CD4-positive, alpha-beta T cell treated with Interleukin-15 for 1 hour (primary cell): ENCODE results near the gene PPP2R5A.
"Not testable (repeated sequence)": the region's sequence is repeated elsewhere in the genome, so short reads cannot be mapped to it uniquely, and the experiment has no call there.

Experiments
- DNase-seq: peaks from one replicate; pipeline ENCODE4 v3.0.0-alpha.2; 2020

Gene PPP2R5A

GRCh38 chr1:212364985-212365384 lies 79.8 kb downstream of the PPP2R5A start:
- no peak for DNase-seq

- DNase-seq, result no peak
Measured at GRCh38 chr1:212366901-212367300, 81.7 kb downstream of the PPP2R5A start.

GRCh38 chr1:212367474-212368072 lies 82.4 kb downstream of the PPP2R5A start:
- DNase-seq, result no peak

- DNase-seq, result peak; percentile 45
Measured at GRCh38 chr1:212368073-212368484, 82.9 kb downstream of the PPP2R5A start.

- no peak for DNase-seq
Measured at GRCh38 chr1:212375986-212376385, 90.8 kb downstream of the PPP2R5A start.

- no peak for DNase-seq
Measured at GRCh38 chr1:212377644-212378043, 92.4 kb downstream of the PPP2R5A start.

- no peak for DNase-seq
Measured at GRCh38 chr1:212379366-212379765, 94.2 kb downstream of the PPP2R5A start.

- DNase-seq, result no peak
Measured at GRCh38 chr1:212381397-212382035, 96.3 kb downstream of the PPP2R5A start.

- no peak for DNase-seq
Measured at GRCh38 chr1:212386029-212386428, 100.8 kb downstream of the PPP2R5A start.

GRCh38 chr1:212388985-212389716 lies 103.9 kb downstream of the PPP2R5A start:
- DNase-seq, result no peak

GRCh38 chr1:212395678-212396437 lies 110.6 kb downstream of the PPP2R5A start:
- DNase-seq, result not testable (repeated sequence)

GRCh38 chr1:212396638-212397037 lies 111.4 kb downstream of the PPP2R5A start:
- no peak for DNase-seq

- DNase-seq, result no peak
Measured at GRCh38 chr1:212397171-212397570, 112.0 kb downstream of the PPP2R5A start.

- no peak for DNase-seq
Measured at GRCh38 chr1:212401042-212401441, 115.8 kb downstream of the PPP2R5A start.

- no peak for DNase-seq
Measured at GRCh38 chr1:212401838-212402582, 116.8 kb downstream of the PPP2R5A start.

- no peak for DNase-seq
Measured at GRCh38 chr1:212402666-212403321, 117.6 kb downstream of the PPP2R5A start.

GRCh38 chr1:212410231-212410820 lies 125.1 kb downstream of the PPP2R5A start:
- no peak for DNase-seq
